Measurements from ENCODE around the gene PYGO1.
"Not testable (repeated sequence)": the region's sequence is repeated elsewhere in the genome, so short reads cannot be mapped to it uniquely, and the experiment has no call there.

GRCh38 chr15:55513621-55514413, 74.3 kb downstream of the PYGO1 start:
- TF ChIP-seq, protein P1, sequence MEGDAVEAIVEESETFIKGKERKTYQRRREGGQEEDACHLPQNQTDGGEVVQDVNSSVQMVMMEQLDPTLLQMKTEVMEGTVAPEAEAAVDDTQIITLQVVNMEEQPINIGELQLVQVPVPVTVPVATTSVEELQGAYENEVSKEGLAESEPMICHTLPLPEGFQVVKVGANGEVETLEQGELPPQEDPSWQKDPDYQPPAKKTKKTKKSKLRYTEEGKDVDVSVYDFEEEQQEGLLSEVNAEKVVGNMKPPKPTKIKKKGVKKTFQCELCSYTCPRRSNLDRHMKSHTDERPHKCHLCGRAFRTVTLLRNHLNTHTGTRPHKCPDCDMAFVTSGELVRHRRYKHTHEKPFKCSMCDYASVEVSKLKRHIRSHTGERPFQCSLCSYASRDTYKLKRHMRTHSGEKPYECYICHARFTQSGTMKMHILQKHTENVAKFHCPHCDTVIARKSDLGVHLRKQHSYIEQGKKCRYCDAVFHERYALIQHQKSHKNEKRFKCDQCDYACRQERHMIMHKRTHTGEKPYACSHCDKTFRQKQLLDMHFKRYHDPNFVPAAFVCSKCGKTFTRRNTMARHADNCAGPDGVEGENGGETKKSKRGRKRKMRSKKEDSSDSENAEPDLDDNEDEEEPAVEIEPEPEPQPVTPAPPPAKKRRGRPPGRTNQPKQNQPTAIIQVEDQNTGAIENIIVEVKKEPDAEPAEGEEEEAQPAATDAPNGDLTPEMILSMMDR (IDR thresholded peaks at IDR 0.05) = peak; percentile 38; the same call in 1 of the 2 replicates
- TF ChIP-seq E2F4 (CRISPR knock-in tag; IDR thresholded peaks at IDR 0.05; ENCODE audit: borderline replicate concordance, low read depth); RELA (CRISPR knock-in tag; IDR thresholded peaks at IDR 0.05; ENCODE audit: borderline replicate concordance); USF2 (CRISPR knock-in tag; IDR thresholded peaks at IDR 0.05); E2F1 (CRISPR knock-in tag; IDR thresholded peaks at IDR 0.05); FOXJ3 (CRISPR knock-in tag; IDR thresholded peaks at IDR 0.05; ENCODE audit: borderline replicate concordance); CREB1 (CRISPR knock-in tag; IDR thresholded peaks at IDR 0.05); IRF1 (CRISPR knock-in tag; IDR thresholded peaks at IDR 0.05); GRHL2 (CRISPR knock-in tag; IDR thresholded peaks at IDR 0.05; ENCODE audit: insufficient replicate concordance, severe bottlenecking): not testable (repeated sequence)
- TF ChIP-seq, protein P2, sequence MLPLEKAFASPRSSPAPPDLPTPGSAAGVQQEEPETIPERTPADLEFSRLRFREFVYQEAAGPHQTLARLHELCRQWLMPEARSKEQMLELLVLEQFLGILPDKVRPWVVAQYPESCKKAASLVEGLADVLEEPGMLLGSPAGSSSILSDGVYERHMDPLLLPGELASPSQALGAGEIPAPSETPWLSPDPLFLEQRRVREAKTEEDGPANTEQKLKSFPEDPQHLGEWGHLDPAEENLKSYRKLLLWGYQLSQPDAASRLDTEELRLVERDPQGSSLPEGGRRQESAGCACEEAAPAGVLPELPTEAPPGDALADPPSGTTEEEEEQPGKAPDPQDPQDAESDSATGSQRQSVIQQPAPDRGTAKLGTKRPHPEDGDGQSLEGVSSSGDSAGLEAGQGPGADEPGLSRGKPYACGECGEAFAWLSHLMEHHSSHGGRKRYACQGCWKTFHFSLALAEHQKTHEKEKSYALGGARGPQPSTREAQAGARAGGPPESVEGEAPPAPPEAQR (CRISPR knock-in tag; IDR thresholded peaks at IDR 0.05) = not testable (repeated sequence)
- TF ChIP-seq, protein P3, sequence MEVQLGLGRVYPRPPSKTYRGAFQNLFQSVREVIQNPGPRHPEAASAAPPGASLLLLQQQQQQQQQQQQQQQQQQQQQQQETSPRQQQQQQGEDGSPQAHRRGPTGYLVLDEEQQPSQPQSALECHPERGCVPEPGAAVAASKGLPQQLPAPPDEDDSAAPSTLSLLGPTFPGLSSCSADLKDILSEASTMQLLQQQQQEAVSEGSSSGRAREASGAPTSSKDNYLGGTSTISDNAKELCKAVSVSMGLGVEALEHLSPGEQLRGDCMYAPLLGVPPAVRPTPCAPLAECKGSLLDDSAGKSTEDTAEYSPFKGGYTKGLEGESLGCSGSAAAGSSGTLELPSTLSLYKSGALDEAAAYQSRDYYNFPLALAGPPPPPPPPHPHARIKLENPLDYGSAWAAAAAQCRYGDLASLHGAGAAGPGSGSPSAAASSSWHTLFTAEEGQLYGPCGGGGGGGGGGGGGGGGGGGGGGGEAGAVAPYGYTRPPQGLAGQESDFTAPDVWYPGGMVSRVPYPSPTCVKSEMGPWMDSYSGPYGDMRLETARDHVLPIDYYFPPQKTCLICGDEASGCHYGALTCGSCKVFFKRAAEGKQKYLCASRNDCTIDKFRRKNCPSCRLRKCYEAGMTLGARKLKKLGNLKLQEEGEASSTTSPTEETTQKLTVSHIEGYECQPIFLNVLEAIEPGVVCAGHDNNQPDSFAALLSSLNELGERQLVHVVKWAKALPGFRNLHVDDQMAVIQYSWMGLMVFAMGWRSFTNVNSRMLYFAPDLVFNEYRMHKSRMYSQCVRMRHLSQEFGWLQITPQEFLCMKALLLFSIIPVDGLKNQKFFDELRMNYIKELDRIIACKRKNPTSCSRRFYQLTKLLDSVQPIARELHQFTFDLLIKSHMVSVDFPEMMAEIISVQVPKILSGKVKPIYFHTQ (CRISPR knock-in tag; IDR thresholded peaks at IDR 0.05) = not testable (repeated sequence)
- TF ChIP-seq, protein P4, sequence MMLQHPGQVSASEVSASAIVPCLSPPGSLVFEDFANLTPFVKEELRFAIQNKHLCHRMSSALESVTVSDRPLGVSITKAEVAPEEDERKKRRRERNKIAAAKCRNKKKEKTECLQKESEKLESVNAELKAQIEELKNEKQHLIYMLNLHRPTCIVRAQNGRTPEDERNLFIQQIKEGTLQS (CRISPR knock-in tag; conservative IDR thresholded peaks at IDR 0.05) = not testable (repeated sequence)
